ENCODE results near the gene RIOX2. TPM values are rescaled to one million over a fixed set of nuclear protein-coding genes. Genes with fewer than 3 reads are reported as not detected.

RIOX2 gene
- total RNA-seq, 4 donors from 2014 or later = 28.1 to 44.0 (median 30.6) TPM

DNA sequence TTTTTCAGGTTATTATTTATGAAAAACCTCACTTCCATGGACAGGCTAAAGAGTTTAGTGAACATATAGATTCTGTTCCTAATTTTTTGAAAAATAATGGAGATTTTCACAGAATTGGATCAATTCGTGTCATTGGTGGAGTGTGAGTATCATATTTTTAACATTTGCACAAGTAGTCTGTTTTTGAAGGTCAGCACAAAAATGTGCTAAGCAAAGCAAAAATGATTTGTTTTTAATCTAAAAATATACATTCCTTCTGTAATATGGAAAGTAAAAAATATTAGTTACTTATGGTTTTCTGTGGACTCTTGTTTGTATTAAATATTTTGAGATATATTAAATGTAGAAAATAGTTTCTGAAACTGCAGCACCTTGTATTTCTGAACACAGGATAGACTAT lies 79.4 kb downstream of the RIOX2 start:
- TF ChIP-seq, protein P1, sequence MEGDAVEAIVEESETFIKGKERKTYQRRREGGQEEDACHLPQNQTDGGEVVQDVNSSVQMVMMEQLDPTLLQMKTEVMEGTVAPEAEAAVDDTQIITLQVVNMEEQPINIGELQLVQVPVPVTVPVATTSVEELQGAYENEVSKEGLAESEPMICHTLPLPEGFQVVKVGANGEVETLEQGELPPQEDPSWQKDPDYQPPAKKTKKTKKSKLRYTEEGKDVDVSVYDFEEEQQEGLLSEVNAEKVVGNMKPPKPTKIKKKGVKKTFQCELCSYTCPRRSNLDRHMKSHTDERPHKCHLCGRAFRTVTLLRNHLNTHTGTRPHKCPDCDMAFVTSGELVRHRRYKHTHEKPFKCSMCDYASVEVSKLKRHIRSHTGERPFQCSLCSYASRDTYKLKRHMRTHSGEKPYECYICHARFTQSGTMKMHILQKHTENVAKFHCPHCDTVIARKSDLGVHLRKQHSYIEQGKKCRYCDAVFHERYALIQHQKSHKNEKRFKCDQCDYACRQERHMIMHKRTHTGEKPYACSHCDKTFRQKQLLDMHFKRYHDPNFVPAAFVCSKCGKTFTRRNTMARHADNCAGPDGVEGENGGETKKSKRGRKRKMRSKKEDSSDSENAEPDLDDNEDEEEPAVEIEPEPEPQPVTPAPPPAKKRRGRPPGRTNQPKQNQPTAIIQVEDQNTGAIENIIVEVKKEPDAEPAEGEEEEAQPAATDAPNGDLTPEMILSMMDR (IDR thresholded peaks at IDR 0.05; ENCODE audit: low read depth) = no peak

Other genes starting within 250 kb of the RIOX2 start
- gene ARL6, start 207.7 kb downstream of the RIOX2 start, total RNA-seq = 10 to 100 TPM in 1 of 4 donors, 1 to 10 TPM in 3; 4.1 to 10.1 (median 6.1) TPM
- 10 to 100 TPM; 42.3 to 52.0 (median 47.7) TPM for gene CRYBG3, start 150.4 kb downstream of the RIOX2 start, total RNA-seq
- not detected for gene GABRR3, start 62.9 kb upstream of the RIOX2 start, total RNA-seq
- gene OR5AC2, start 114.7 kb upstream of the RIOX2 start, total RNA-seq = not detected
- gene OR5H1, start 158.3 kb upstream of the RIOX2 start, total RNA-seq = not detected
- gene OR5H14, start 175.0 kb upstream of the RIOX2 start, total RNA-seq = not detected
- gene OR5H15, start 194.3 kb upstream of the RIOX2 start, total RNA-seq = not detected

All from subcutaneous adipose tissue (tissue), 4 donors.